GM21529 (cell line): ENCODE measurements around the gene CTNS.

ENCODE experiments used
- ATAC-seq: cut with Tn5 transposase; IDR thresholded peaks from one replicate; pipeline ENCODE4 v1.9.1; 2021; ENCODE audit not compliant: unreplicated experiment

CTNS gene

GRCh38 chr17:3636154-3636907, at the start of gene CTNS, which contains the start of gene SHPK:
Gene CTNS (plus strand): TSS chr17:3636760. CDS start chr17:3640207, 3,447 bp downstream.
Gene SHPK (minus strand): TSS chr17:3636250. CDS start chr17:3636219, 31 bp downstream.
- ATAC-seq = peak; percentile 93

DNA sequence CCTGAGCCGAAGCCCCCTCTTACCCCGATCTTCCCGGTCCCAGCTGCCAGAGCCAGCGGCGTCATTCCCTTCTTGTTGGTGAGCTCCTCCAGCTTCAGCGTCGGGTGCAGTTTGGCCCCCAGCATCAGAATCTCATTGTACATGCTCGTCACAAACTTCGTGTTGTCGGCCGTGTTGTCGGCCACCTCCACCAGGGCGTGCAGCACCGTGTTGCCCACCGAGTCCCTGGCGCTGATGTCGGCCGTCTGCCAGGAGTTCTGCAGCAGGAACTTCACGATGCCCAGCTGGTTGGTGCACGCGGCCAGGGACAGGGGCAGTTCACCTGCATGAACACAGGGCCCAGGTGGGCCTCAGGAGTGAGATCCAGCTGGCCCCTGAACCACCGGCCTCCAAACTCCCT, 46.8 kb upstream of the CTNS start:
- no peak for ATAC-seq

- ATAC-seq = no peak
Observed at GRCh38 chr17:3590231-3590630, 46.3 kb upstream of the CTNS start.

- no peak for ATAC-seq
Observed at GRCh38 chr17:3590768-3591167, 45.8 kb upstream of the CTNS start.

- no peak for ATAC-seq
Observed at GRCh38 chr17:3592216-3592860, 44.2 kb upstream of the CTNS start.

GRCh38 chr17:3593384-3593783, 43.2 kb upstream of the CTNS start:
- ATAC-seq = no peak

DNA sequence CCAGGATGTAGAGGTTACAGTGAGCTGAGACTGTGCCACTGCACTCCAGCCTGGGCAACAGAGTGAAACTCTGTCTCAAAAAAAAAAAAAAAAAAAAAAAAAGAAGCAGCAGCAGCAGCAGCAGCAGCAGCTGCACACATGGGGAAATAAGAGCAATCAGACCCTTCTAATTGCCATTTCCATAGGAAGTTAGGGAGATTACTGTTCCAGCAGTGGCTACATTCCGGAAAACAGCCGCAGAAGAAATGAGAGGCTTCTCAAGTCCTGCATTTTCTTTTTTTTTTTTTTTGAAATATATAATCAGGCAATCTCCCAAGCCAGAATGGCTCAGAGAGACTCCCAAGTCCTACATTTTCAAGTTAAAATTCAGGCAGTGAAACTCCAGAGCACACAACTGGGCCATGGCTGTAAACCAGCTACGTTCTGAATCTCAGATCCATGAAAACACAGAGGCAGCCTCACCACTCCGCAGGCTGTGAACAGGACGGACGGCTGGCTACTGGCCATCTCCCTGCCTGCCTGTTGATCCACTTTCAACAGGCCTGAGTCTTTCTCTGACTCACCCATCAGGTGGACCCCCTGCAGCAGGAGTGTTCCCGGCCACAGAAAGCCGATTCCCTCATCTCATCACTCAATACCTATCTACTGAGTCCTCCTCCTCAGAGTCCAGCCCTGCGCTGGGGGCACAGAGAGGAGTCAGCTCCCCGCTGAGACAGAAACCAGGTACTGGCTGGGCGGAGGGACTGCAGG, 42.3 kb upstream of the CTNS start:
- no peak for ATAC-seq

DNA sequence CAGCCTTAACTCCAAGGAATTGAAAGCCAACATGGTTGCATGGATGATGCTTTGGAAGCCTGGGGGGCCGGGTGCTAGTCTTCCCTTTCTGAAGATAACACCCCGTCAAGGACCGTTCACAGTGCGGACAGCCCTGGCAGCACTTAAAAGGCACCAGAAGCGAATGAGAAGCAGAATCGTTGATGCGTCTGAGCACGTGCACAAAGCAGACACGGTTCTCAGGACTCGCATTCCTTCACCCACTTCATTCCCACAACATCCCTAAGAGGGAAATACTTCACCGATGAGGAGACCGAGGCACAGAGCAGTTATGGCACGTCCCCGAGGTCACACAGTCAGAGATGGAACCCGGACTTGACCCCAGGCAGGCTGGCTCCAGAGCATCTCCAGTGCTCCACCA, 41.6 kb upstream of the CTNS start:
- no peak for ATAC-seq

DNA sequence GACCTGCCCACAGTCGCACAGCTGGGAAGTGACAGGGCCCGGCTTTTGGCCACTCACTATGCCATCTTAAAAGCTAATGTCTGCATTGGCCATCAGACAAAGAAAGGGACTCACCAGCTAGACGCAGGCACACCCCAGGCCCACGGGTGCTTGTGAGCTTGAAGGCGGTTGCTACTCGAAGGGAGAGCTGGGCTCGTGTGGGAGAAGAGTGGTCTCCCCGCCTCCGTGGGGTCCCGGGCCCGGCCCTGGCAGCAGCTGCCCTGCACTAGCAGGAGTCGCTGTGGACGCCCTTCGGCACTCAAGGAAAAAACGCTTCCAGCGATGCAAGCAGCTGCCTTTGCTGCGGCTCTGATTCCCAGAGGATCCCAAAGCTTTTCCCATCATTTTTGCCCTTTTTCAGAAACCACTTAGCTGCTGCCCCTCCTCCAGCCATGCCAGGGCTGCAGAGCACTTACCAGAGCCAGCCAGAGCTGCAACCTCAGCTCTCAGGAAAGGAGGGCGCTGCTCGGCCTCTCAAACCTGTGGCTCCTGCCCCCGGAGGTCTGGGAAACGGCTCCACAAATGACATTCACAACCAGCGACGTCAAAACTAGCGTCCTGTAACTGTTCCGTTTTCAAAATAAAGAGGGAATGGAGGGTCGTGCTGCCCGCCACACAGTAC, 39.6 kb upstream of the CTNS start:
- ATAC-seq = no peak

DNA sequence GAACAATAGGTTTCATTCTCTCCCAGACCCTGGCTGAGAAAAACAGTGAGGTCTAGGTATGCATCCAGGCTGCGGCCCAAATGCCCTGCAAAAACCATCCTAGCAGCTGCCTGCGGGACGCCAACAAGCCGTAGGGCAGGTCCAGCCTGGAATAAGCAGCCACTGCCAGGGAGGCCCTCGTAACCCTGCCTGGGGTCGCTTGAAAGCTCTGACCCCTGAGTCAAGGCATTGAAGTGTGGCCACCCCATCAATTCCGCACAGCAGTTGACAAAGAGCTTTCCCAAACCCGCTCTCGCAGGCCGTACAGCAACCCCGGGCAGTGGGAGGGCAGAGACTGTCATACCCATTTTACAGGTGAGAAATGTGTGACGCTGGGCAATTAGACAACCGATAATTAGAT, 38.5 kb upstream of the CTNS start:
- ATAC-seq = no peak

- no peak for ATAC-seq
Observed at GRCh38 chr17:3600529-3601205, 35.9 kb upstream of the CTNS start.

- ATAC-seq = no peak
Observed at GRCh38 chr17:3602499-3602898, 34.1 kb upstream of the CTNS start.

DNA sequence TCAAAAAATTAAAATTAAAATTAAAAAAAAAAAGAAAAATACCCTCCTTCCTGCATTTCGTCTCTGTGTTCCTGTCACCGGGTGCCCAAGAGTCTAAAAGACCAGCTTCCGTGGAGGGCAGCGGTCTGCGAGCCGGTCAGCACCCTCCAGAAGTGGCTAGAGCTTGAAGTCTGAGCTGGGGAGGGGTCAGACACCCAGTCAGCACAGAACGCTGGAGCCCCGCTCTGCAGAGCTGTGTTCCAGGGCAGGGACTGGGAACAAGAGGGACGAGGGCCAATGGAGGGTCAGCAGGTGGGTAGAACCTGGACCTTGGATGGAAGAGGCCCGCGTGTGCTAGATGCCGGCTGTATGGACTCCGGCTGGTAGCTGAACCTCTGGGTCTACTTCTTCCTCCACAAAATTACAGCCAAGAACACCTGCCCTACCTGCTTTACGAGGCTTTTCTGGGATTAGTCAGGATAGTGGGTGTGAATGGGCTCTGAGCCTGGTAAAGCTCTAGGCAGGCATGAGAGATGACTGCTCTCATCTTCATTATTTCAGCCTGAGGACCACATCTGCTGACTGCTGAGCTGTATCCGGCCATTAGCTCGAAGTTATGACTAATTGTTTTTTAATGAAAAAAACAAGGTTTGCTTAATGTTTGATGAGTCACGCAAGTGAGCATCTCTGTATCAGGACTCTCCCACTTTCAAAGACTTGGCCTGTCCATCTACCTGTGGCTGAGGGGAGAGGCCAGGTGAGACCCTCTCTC, 33.3 kb upstream of the CTNS start:
- no peak for ATAC-seq

DNA sequence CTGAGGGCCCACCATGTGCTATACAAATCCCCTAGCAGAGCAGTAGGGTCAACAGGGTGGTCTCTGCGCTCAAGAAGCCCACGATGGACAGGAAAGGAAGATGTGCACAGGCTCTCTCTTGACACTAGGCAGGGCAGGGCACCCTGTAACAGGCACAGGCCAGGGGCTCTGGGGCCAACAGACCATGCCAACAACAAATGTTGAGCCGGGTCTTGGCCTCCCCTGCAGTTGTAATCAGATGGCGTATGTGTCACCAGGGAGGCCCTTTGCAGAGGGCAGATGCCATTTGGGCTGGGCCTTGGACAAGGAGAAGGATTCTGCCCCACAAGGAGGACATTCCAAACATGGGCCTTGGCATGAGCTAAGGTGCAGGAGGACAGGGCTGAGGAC, 32.7 kb upstream of the CTNS start:
- no peak for ATAC-seq

- no peak for ATAC-seq
Observed at GRCh38 chr17:3609689-3610088, 26.9 kb upstream of the CTNS start.

- no peak for ATAC-seq
Observed at GRCh38 chr17:3610523-3610922, 26.0 kb upstream of the CTNS start.

DNA sequence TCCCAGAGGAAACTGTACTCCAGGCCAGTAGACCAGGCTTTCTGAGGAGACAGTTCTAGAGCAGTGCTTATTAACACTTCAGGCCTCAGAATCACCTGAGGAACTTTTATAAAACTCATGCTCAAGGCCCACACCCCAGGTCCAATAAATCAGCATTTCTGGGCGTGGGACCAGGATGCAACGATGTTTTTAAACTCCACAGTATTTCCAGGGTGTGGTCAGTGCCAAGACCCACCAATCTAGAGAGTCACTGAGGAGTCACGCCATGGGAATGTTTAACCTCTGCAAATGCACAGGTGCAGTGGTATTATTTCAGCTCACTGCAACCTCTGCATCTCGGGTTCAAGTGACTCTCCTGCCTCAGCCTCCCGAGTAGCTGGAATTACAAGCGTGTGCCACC, 23.4 kb upstream of the CTNS start:
- ATAC-seq = no peak

GRCh38 chr17:3615160-3615870, 21.2 kb upstream of the CTNS start:
- no peak for ATAC-seq

DNA sequence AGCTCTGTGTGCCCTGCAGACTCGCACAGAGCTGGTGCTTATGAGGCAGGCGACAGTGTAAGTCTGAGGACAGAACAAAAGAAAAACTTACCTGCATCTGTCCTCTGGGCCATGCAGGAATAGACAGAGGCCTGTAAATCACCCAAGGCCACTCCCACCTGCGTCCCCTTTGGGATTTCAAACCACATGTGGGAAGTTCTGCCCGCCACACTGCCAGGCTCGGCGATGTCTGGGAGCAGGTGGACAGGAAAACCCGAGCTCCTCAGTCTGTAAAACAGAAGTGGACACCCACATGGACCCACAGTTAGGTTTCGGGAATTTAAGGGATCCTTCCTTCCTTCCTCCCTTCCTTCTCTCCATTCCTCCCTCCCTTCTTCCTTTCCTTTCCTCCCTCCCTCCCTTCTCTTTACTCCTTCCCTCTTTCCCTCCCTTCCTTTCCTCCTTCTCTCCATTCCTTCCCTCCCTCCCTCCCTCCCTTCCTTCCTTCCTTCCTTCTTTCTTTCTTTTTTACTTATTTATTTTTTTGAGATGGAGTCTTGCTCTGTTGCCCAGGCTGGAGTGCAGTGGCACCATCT, 15.3 kb upstream of the CTNS start:
- ATAC-seq = no peak
